HCT116 (cell line): Measurements from ENCODE around the gene ZSWIM8.

Experiments
- CBX3 ChIP-seq: IDR thresholded peaks from 2 replicates; pipeline ENCODE4 v1.6.1; 2012; ENCODE audit warnings: low read depth
- EZH2 ChIP-seq: fragments of 200-600 bp; sonication (generic); IDR thresholded peaks from 2 replicates; pipeline ENCODE4 v1.6.1; 2017; ENCODE audit warnings: antibody characterized with exemption, mixed run types
- EZH2phosphoT487 ChIP-seq: fragments of 200-600 bp; IDR thresholded peaks from 2 replicates; pipeline ENCODE4 v1.6.1; 2018; ENCODE audit warnings: antibody characterized with exemption, borderline replicate concordance
- MAX ChIP-seq: IDR thresholded peaks from 2 replicates; pipeline ENCODE4 v1.6.1; 2012
- POLR2A ChIP-seq: IDR thresholded peaks from 2 replicates; pipeline ENCODE4 v1.7.0; 2011; ENCODE audit warnings: borderline replicate concordance; ENCODE audit not compliant: insufficient read depth, insufficient read length; ENCODE audit errors: extremely low read depth
- POLR2AphosphoS5 ChIP-seq: IDR thresholded peaks from 2 replicates; pipeline ENCODE4 v1.6.1; 2011; ENCODE audit warnings: mild to moderate bottlenecking, low read depth, low read length, moderate library complexity
- SIN3A ChIP-seq: IDR thresholded peaks from 2 replicates; pipeline ENCODE4 v1.6.1; 2012; ENCODE audit warnings: low read depth
- SP1 ChIP-seq: IDR thresholded peaks from 2 replicates; pipeline ENCODE4 v1.6.1; 2012; ENCODE audit warnings: low read depth
- SRF ChIP-seq: IDR thresholded peaks from 2 replicates; pipeline ENCODE4 v1.6.1; 2012; ENCODE audit warnings: low read depth
- TCF7L2 ChIP-seq: IDR thresholded peaks from 2 replicates; pipeline ENCODE4 v1.7.0; 2011; ENCODE audit warnings: borderline replicate concordance, inconsistent platforms; ENCODE audit not compliant: insufficient read depth, insufficient read length; ENCODE audit errors: extremely low read depth
- YY1 ChIP-seq: IDR thresholded peaks from 2 replicates; pipeline ENCODE4 v1.6.1; 2011; ENCODE audit warnings: low read length, low read depth, moderate library complexity, mild to moderate bottlenecking; ENCODE audit not compliant: insufficient replicate concordance; ENCODE audit errors: extremely low read depth
- ZFX ChIP-seq: fragments of 450-650 bp; IDR thresholded peaks from 2 replicates; pipeline ENCODE4 v1.6.1; 2017
- ZNF274 ChIP-seq: fragments of 200-500 bp; sonication (Bioruptor generic); IDR thresholded peaks from 2 replicates; pipeline ENCODE4 v1.6.1; 2014; ENCODE audit warnings: mild to moderate bottlenecking, low read depth, low read length, inconsistent platforms
- TF ChIP-seq, protein P1 (sequence below), 3 experiments: fragments of 200-600 bp in 1 of 3; sonication (generic) in 1 of 3; IDR thresholded peaks in 2 of 3; conservative IDR thresholded peaks in 1 of 3; 2 replicates each; pipeline ENCODE4 v1.5.1; 2012 to 2017; ENCODE audit warnings: low read depth in 2 of 3, low read length in 2 of 3, antibody characterized with exemption in 1 of 3, borderline replicate concordance in 1 of 3, control low read depth in 1 of 3, mild to moderate bottlenecking in 1 of 3, mixed read lengths in 1 of 3, mixed run types in 1 of 3, moderate library complexity in 1 of 3; ENCODE audit not compliant: insufficient read depth in 1 of 3

DNA sequence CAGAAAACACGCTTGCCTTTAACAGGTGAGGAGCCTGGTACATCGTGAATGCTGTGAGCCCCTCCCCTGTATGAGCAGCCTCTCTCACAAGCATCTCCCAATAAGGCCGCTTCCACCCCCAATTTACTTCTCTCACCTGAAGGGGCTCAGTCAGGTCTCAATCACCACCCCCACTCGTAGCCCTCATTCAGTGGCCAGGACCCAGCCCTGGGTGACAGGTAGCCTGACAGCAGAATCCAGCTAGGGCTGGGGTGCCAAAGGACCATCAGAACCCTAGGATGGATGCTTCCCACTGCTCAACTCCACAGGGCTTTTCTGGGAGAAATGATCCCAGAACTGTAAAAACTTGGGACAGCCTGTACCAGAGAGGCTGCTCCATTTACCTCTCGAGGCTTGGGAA, 32.4 kb downstream of the ZSWIM8 start:
- TF ChIP-seq, protein P1, sequence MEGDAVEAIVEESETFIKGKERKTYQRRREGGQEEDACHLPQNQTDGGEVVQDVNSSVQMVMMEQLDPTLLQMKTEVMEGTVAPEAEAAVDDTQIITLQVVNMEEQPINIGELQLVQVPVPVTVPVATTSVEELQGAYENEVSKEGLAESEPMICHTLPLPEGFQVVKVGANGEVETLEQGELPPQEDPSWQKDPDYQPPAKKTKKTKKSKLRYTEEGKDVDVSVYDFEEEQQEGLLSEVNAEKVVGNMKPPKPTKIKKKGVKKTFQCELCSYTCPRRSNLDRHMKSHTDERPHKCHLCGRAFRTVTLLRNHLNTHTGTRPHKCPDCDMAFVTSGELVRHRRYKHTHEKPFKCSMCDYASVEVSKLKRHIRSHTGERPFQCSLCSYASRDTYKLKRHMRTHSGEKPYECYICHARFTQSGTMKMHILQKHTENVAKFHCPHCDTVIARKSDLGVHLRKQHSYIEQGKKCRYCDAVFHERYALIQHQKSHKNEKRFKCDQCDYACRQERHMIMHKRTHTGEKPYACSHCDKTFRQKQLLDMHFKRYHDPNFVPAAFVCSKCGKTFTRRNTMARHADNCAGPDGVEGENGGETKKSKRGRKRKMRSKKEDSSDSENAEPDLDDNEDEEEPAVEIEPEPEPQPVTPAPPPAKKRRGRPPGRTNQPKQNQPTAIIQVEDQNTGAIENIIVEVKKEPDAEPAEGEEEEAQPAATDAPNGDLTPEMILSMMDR (IDR thresholded peaks at IDR 0.05 in 2 of 3, conservative IDR thresholded peaks at IDR 0.05 in 1 of 3; ENCODE audit: borderline replicate concordance in 1 of 3, insufficient read depth in 1 of 3, low read depth in 2 of 3, low read length in 2 of 3): no peak
- TF ChIP-seq SRF: no peak
- no peak for TF ChIP-seq POLR2AphosphoS5
- no peak for TF ChIP-seq EZH2phosphoT487
- TF ChIP-seq SIN3A: no peak
- no peak for TF ChIP-seq SP1
- TF ChIP-seq ZNF274: no peak
- TF ChIP-seq YY1: no peak
- no peak for TF ChIP-seq POLR2A
- TF ChIP-seq EZH2: no peak
- no peak for TF ChIP-seq CBX3
- TF ChIP-seq ZFX: no peak
- TF ChIP-seq TCF7L2: no peak
- no peak for TF ChIP-seq MAX
